OCI-LY7 (cell line): ENCODE data around the gene TP53RK.

Experiments used
- CTCF ChIP-seq: fragments of 200-600 bp; sonication (generic); conservative IDR thresholded peaks from 2 replicates; pipeline ENCODE4 v1.5.1; 2014; ENCODE audit warnings: mild to moderate bottlenecking, antibody characterized with exemption, low read length, moderate library complexity, mixed read lengths
- EZH2phosphoT487 ChIP-seq: fragments of 200-600 bp; sonication (generic); IDR thresholded peaks from 2 replicates; pipeline ENCODE4 v1.6.1; 2018; ENCODE audit warnings: low read depth, borderline replicate concordance, mild to moderate bottlenecking, mixed run types, antibody characterized with exemption, low read length, moderate library complexity, mixed read lengths

GRCh38 chr20:46646122-46646521 lies 43.1 kb downstream of the TP53RK start:
- TF ChIP-seq CTCF (no peak), EZH2phosphoT487 (no peak)
